ENCODE results near the gene TRAF3IP3.

Gene TRAF3IP3

GRCh38 chr1:209741193-209741592, 14.7 kb upstream of the TRAF3IP3 start:
- no peak for DNase-seq

- no peak for DNase-seq
These were observed 14.0 kb upstream of the TRAF3IP3 start for GRCh38 chr1:209741889-209742288.

GRCh38 chr1:209742409-209743144, 13.3 kb upstream of the TRAF3IP3 start:
- DNase-seq: no peak

- DNase-seq: no peak
These were observed 12.7 kb upstream of the TRAF3IP3 start for GRCh38 chr1:209743145-209743482.

- DNase-seq: no peak
These were observed 9.2 kb upstream of the TRAF3IP3 start for GRCh38 chr1:209746451-209747165.

- DNase-seq: no peak
These were observed 8.1 kb upstream of the TRAF3IP3 start for GRCh38 chr1:209747580-209748262.

GRCh38 chr1:209748620-209749019, 7.2 kb upstream of the TRAF3IP3 start:
- DNase-seq: no peak

GRCh38 chr1:209749205-209749604, 6.6 kb upstream of the TRAF3IP3 start:
- DNase-seq: no peak

- no peak for DNase-seq
These were observed 6.1 kb upstream of the TRAF3IP3 start for GRCh38 chr1:209749670-209750323.

GRCh38 chr1:209751627-209752231, 4.1 kb upstream of the TRAF3IP3 start:
- DNase-seq: no peak

- no peak for DNase-seq
These were observed 3.0 kb upstream of the TRAF3IP3 start for GRCh38 chr1:209752890-209753289.

GRCh38 chr1:209755256-209755655, 597 bp upstream of the TRAF3IP3 start:
- DNase-seq: no peak

- DNase-seq: no peak
These were observed 977 bp downstream of the TRAF3IP3 start for GRCh38 chr1:209756615-209757445.

- no peak for DNase-seq
These were observed 2.5 kb downstream of the TRAF3IP3 start for GRCh38 chr1:209758400-209758799.

- DNase-seq: no peak
These were observed 4.0 kb downstream of the TRAF3IP3 start for GRCh38 chr1:209759829-209760359.

- DNase-seq: no peak
These were observed 5.3 kb downstream of the TRAF3IP3 start for GRCh38 chr1:209761011-209761635.

- no peak for DNase-seq
These were observed 10.2 kb downstream of the TRAF3IP3 start for GRCh38 chr1:209766051-209766450.

- DNase-seq: no peak
These were observed 11.2 kb downstream of the TRAF3IP3 start for GRCh38 chr1:209767096-209767495.

- no peak for DNase-seq
These were observed 11.9 kb downstream of the TRAF3IP3 start for GRCh38 chr1:209767706-209768105.

- no peak for DNase-seq
These were observed 12.5 kb downstream of the TRAF3IP3 start for GRCh38 chr1:209768354-209768774.

GRCh38 chr1:209769171-209769904, 13.5 kb downstream of the TRAF3IP3 start:
- DNase-seq: no peak
